Measurements from ENCODE around the gene TAS2R38. TPM values are rescaled to one million over a fixed set of nuclear protein-coding genes. Genes with fewer than 3 reads are reported as not detected.

Gene TAS2R38
- total RNA-seq: not detected in 2 replicates

GRCh38 chr7:141973673-141974072 is at the start of gene TAS2R38:
Gene TAS2R38, minus strand, starts transcription at chr7:141973773. Its CDS starts 84 bp downstream, at chr7:141973689.

GRCh38 chr7:141946796-141947195 is 26.8 kb downstream of the TAS2R38 start, which contains the start of gene CLEC5A:
Gene CLEC5A, minus strand, starts transcription at chr7:141946974. Its CDS starts 682 bp downstream, at chr7:141946292.

Other genes with a start within 250 kb of the TAS2R38 start
- gene SSBP1, start 235.4 kb downstream of the TAS2R38 start, total RNA-seq: 130 and 147 TPM in 2 replicates
- 0.97 and 3.9 TPM in 2 replicates for gene TAS2R3, start 209.7 kb downstream of the TAS2R38 start, total RNA-seq
- gene TAS2R4, start 197.1 kb downstream of the TAS2R38 start, total RNA-seq: 0.32 and 2.1 TPM in 2 replicates
- gene TAS2R5, start 183.6 kb downstream of the TAS2R38 start, total RNA-seq: 0.16 and 2.8 TPM in 2 replicates
- not detected in 2 replicates for gene PRSS37, start 132.3 kb downstream of the TAS2R38 start, total RNA-seq
- not detected in 2 replicates for gene OR9A4, start 57.4 kb downstream of the TAS2R38 start, total RNA-seq
- gene CLEC5A, start 26.8 kb downstream of the TAS2R38 start, total RNA-seq: not detected in 2 replicates
- under 0.01 TPM in 1 of 2 replicates, not detected in the other for gene MGAM, start 22.1 kb upstream of the TAS2R38 start, total RNA-seq
- gene MGAM2, start 137.9 kb upstream of the TAS2R38 start, total RNA-seq: not detected in 2 replicates